Measurements from ENCODE around the gene ZFHX2.

Gene ZFHX2

DNA sequence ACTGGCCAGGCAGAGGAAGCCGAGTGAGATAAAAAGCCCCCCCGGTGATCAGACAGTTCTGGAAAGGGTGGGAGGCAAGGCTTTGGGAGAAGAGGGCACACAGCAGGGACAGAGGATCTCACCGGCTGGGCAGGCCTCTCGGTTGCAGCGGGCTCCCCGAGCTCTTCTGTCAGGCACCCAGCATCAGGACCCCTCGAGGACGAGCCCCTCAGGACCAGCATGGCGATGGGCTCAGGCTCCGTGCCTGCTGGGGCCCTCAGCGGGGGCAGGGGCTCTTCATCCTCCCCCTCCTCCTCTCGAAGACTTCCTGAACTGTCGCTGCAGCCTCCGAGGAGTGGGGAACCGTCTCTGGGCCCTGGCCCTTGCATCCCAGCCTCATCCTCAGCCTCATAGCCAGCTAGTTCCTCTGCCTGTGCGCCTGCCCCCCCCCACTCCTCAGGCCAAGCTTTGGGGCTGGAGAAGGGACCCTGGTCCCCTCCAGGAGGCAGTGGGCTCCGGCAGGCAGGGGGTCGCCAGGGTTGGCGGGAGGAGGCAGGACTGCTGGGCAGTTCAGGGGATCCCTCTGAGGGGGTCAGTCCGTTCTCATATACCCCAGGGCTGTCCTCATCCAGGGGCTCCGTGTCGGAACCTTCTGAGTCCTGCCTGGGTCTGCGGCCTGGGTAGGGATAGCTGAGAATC lies 19.4 kb upstream of the ZFHX2 start:
- no peak overlapping the region for H3K27ac ChIP-seq
- TF ChIP-seq, protein P1, sequence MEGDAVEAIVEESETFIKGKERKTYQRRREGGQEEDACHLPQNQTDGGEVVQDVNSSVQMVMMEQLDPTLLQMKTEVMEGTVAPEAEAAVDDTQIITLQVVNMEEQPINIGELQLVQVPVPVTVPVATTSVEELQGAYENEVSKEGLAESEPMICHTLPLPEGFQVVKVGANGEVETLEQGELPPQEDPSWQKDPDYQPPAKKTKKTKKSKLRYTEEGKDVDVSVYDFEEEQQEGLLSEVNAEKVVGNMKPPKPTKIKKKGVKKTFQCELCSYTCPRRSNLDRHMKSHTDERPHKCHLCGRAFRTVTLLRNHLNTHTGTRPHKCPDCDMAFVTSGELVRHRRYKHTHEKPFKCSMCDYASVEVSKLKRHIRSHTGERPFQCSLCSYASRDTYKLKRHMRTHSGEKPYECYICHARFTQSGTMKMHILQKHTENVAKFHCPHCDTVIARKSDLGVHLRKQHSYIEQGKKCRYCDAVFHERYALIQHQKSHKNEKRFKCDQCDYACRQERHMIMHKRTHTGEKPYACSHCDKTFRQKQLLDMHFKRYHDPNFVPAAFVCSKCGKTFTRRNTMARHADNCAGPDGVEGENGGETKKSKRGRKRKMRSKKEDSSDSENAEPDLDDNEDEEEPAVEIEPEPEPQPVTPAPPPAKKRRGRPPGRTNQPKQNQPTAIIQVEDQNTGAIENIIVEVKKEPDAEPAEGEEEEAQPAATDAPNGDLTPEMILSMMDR (conservative IDR thresholded peaks at IDR 0.05) = no peak

- peak overlapping the region; percentile 88 for H3K27ac ChIP-seq
- TF ChIP-seq, protein P1 (conservative IDR thresholded peaks at IDR 0.05) = no peak
These were observed 18.0 kb upstream of the ZFHX2 start for GRCh38 chr14:23569443-23570151.

DNA sequence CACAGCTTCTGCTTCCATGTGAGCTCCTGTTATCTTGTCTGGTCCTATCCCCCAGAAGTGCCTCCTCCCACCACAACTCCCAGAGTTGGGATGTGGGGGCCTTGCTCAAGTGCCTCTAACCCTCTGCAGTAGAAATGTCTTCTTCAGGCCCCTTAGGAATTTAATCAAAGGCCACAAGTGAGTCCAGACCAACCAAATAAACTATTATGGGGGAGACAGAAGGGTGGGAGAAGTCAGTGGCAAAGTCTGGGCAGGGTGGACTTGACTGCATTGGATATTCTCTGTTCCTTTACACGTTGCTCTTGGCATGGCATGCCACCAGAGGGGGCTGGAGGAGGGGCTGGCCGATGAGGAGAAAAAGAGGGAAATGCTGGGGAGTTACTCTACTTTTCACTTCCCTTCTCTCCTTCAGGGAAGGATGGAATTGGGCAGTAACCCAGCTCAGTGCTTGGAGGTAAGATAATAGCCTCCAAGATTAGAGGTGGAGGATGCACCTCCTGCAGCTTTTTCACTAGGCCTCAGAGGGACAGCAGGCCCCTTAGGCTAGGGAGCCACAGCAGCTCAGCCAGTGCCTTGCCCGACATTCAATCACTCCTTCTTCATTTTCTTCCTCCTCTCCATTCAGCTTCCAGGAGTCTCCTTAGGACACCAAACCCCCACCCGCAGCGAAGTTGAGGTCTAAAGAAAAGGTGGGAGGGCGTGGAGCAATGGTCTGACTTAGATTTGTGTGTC lies 17.2 kb upstream of the ZFHX2 start:
- peak overlapping the region; percentile 88 for H3K27ac ChIP-seq

DNA sequence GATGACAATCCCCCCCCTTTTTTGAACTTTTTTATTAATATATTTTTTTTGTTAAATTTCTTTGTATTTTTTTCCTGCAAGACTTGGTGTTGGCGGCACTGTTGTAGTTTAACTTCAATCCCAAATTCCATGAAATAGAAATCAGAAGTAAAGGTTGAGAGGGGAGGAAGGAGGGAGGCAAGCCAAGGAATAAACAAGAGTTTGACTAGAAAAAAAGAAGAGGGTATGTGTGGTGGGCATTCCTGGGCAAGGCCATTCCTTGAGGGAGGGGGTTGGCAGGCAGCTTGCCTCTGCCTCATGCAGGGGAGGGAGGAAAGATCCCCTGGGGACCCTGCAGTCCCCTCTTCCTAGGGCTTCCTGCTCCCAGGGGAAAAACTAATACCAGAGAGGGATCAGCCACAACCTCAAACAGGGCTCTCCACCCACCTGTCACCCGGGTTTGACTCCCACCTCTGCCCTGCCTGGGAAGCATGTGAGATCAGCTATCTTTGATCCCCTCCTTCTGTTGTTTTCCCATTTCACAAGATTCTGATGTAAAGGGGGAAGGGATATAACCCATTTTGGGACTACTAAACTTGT lies 16.5 kb upstream of the ZFHX2 start:
- TF ChIP-seq, protein P1 (conservative IDR thresholded peaks at IDR 0.05) = no peak

More for the DNA sequence above, 17.2 kb upstream of the ZFHX2 start:
- TF ChIP-seq, protein P1 (conservative IDR thresholded peaks at IDR 0.05) = peak; percentile 34

DNA sequence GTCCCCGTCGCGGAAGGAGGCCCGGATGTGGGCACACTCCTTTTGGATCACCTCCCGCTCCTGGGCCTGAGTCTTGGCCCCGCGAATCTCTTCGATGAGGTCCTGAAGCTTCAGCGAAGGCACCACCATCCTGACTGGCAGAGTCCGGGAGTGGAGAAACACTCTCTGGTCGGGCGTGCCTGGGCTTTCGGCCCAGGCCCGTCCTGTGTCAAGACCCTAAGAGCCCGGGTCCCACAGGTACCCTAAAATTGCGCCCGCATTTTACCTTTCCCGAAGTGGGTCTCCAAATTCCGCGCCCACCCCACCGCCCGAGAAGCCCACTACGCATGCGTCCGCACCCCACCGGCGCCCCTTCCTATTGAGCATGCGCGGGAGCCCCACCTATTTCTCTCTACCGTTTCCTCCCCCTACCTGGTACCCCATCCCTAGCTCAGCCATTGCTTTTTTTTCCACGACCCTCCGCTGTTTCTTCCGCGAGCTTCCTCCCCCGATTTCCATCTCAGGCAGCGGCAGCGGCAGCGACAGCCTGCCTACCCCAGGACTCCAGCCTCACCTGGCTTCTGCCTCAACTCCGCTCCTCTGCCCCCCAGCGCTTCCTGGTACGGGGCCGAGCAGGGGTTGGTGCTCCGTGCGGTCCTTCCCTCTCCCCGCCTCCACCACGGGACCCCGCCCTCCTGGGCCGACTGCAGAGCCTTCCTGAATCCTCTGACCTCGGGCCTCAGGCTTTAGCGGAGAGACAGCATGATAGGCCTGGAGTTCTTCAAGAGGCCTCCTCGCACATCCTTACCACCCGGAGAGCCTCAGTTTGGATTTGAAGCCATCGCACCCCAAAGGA lies 15.8 kb upstream of the ZFHX2 start, which contains the start of gene AP1G2:
Gene AP1G2, minus strand, starts transcription at position 606 of the 835 bp plus-strand sequence. Its CDS starts 477 bp downstream, at position 129.
- TF ChIP-seq, protein P1 (conservative IDR thresholded peaks at IDR 0.05) = no peak
- peak within 1 kb of the TSS; percentile 88 for H3K27ac ChIP-seq

More for the DNA sequence above, 16.5 kb upstream of the ZFHX2 start:
- H3K27ac ChIP-seq = peak overlapping the region; percentile 88

GRCh38 chr14:23566778-23567185 lies 15.2 kb upstream of the ZFHX2 start:
- peak overlapping the region; percentile 88 for H3K27ac ChIP-seq
- TF ChIP-seq, protein P1 (conservative IDR thresholded peaks at IDR 0.05) = no peak
